Neural progenitor cell (in vitro differentiated cells): Measurements from ENCODE around the gene AMY1A. TPM values are rescaled to one million over a fixed set of nuclear protein-coding genes. Genes with fewer than 3 reads are reported as not detected.
"Not testable (repeated sequence)": the region's sequence is repeated elsewhere in the genome, so short reads cannot be mapped to it uniquely, and the experiment has no call there.

ENCODE experiments used
- DNase-seq: peaks from one replicate; pipeline ENCODE4 v3.0.0-alpha.2; 2016; ENCODE audit warnings: low spot score
- H2AFZ ChIP-seq: fragments of 200-600 bp; sonication (generic); replicated peaks from 2 replicates; pipeline ENCODE4 v1.6.1; 2016; ENCODE audit warnings: antibody characterized with exemption
- H3F3A ChIP-seq: fragments of 200-600 bp; sonication (generic); 2 replicates; pipeline ENCODE4 v1.6.1; 2016; ENCODE audit warnings: antibody characterized with exemption, low read depth
- H3K27ac ChIP-seq: fragments of 200-600 bp; sonication (generic); 2 replicates; pipeline ENCODE4 v1.5.1; 2016; ENCODE audit warnings: mild to moderate bottlenecking
- H3K27me3 ChIP-seq: fragments of 200-600 bp; sonication (generic); 2 replicates; pipeline ENCODE4 v1.6.1; 2016; ENCODE audit warnings: mild to moderate bottlenecking, moderate library complexity
- H3K36me3 ChIP-seq: fragments of 200-600 bp; sonication (generic); 2 replicates; pipeline ENCODE4 v1.5.1; 2016
- H3K4me1 ChIP-seq: fragments of 200-600 bp; sonication (generic); 2 replicates; pipeline ENCODE4 v1.6.1; 2016; ENCODE audit warnings: mixed run types
- H3K4me2 ChIP-seq: fragments of 200-600 bp; sonication (generic); 2 replicates; pipeline ENCODE4 v1.6.1; 2016
- H3K4me3 ChIP-seq: fragments of 200-600 bp; sonication (generic); 2 replicates; pipeline ENCODE4 v1.5.1; 2016
- H3K79me2 ChIP-seq: fragments of 200-600 bp; sonication (generic); 2 replicates; pipeline ENCODE4 v1.6.1; 2016; ENCODE audit warnings: low read depth
- H3K9ac ChIP-seq: fragments of 200-600 bp; sonication (generic); 2 replicates; pipeline ENCODE4 v1.6.1; 2016
- H3K9me3 ChIP-seq: fragments of 200-600 bp; sonication (generic); 2 replicates; pipeline ENCODE4 v1.5.1; 2016; ENCODE audit warnings: low read depth
- H4K20me1 ChIP-seq: fragments of 200-600 bp; sonication (generic); 2 replicates; pipeline ENCODE4 v1.6.1; 2016; ENCODE audit warnings: low read depth
- H3K27ac Mint-ChIP-seq: 3 replicates; pipeline ENCODE4 v1.8.0; 2021; ENCODE audit warnings: mixed read lengths
- H3K27me3 Mint-ChIP-seq: 2 replicates; pipeline ENCODE4 v1.8.0; 2022; ENCODE audit warnings: low read depth, mild to moderate bottlenecking, inconsistent platforms, moderate library complexity, mixed read lengths; ENCODE audit not compliant: insufficient read depth
- H3K36me3 Mint-ChIP-seq: 3 replicates; pipeline ENCODE4 v1.8.0; 2021; ENCODE audit warnings: mixed read lengths
- H3K4me1 Mint-ChIP-seq: 3 replicates; pipeline ENCODE4 v1.8.0; 2021; ENCODE audit warnings: mixed read lengths
- H3K4me3 Mint-ChIP-seq: 3 replicates; pipeline ENCODE4 v1.8.0; 2021; ENCODE audit warnings: mild to moderate bottlenecking, moderate library complexity, mixed read lengths
- H3K9me3 Mint-ChIP-seq: 3 replicates; pipeline ENCODE4 v1.8.0; 2020; ENCODE audit warnings: mixed read lengths
- CTCF ChIP-seq: fragments of 200-600 bp; sonication (generic); IDR thresholded peaks from 2 replicates; pipeline ENCODE4 v1.5.1; 2017; ENCODE audit warnings: antibody characterized with exemption, mild to moderate bottlenecking
- EZH2 ChIP-seq: fragments of 200-600 bp; sonication (generic); IDR thresholded peaks from 2 replicates; pipeline ENCODE4 v1.6.1; 2017; ENCODE audit warnings: antibody characterized with exemption, mild to moderate bottlenecking, moderate library complexity
- EZH2phosphoT487 ChIP-seq: fragments of 200-600 bp; sonication (generic); IDR thresholded peaks from 2 replicates; pipeline ENCODE4 v1.6.1; 2017; ENCODE audit warnings: antibody characterized with exemption
- total RNA-seq: library from RNA; depleted of rRNA; stranded (reverse); fragments of >200 nt; gene quantifications from 2 replicates; pipeline ENCODE4 v1.2.3, GENCODE V29; 2015; ENCODE audit warnings: low replicate concordance

The AMY1A gene
- total RNA-seq, result not detected in 2 replicates

- H3F3A ChIP-seq, H3K36me3 Mint-ChIP-seq, H3K4me3 Mint-ChIP-seq, H3K9ac ChIP-seq, H3K27me3 ChIP-seq, H3K27ac Mint-ChIP-seq, H3K4me3 ChIP-seq, H3K27ac ChIP-seq, H3K9me3 ChIP-seq, H3K4me2 ChIP-seq, H2AFZ ChIP-seq, H3K79me2 ChIP-seq, H3K9me3 Mint-ChIP-seq, H3K27me3 Mint-ChIP-seq, H4K20me1 ChIP-seq, H3K4me1 ChIP-seq, DNase-seq, H3K36me3 ChIP-seq, H3K4me1 Mint-ChIP-seq: not testable (repeated sequence)
These were observed at the start of gene AMY1A for GRCh38 chr1:103655460-103655859. Gene AMY1A, plus strand, starts transcription at chr1:103655760. Its CDS starts 571 bp downstream, at chr1:103656331.

- no peaks in the 10 kb centered on the region for H3F3A ChIP-seq
- no peak overlapping the region for H3K4me2 ChIP-seq
- H4K20me1 ChIP-seq, result no peaks in the 10 kb centered on the region
- Mint-ChIP-seq H3K9me3 (no peaks in the 10 kb centered on the region), H3K4me3 (no peak overlapping the region), H3K27me3 (no peaks in the 10 kb centered on the region), H3K4me1 (no peaks in the 10 kb centered on the region), H3K27ac (no peak overlapping the region), H3K36me3 (no peaks in the 10 kb centered on the region)
- no peak overlapping the region for H3K4me3 ChIP-seq
- DNase-seq, result no peak
- H3K4me1 ChIP-seq, result no peaks in the 10 kb centered on the region
- no peak overlapping the region for H3K9ac ChIP-seq
- no peaks in the 10 kb centered on the region for H3K27me3 ChIP-seq
- H3K27ac ChIP-seq, result no peak overlapping the region
- H3K36me3 ChIP-seq, result no peaks in the 10 kb centered on the region
- TF ChIP-seq EZH2, result no peak
- TF ChIP-seq CTCF, result no peak
- TF ChIP-seq EZH2phosphoT487, result no peak
- H3K79me2 ChIP-seq, result no peaks in the 10 kb centered on the region
- no peak overlapping the region for H2AFZ ChIP-seq
- no peaks in the 10 kb centered on the region for H3K9me3 ChIP-seq
These were observed 39.2 kb upstream of the AMY1A start for GRCh38 chr1:103616362-103616761.

- not testable (repeated sequence) for H3K4me3 Mint-ChIP-seq, H3K4me1 ChIP-seq, H3K27me3 ChIP-seq
These were observed 38.5 kb upstream of the AMY1A start, which contains the start of gene AMY2A for GRCh38 chr1:103616994-103617477. Gene AMY2A, plus strand, starts transcription at chr1:103617427. Its CDS starts 14 bp downstream, at chr1:103617441.

GRCh38 chr1:103627436-103627835 is 28.1 kb upstream of the AMY1A start:
- not testable (repeated sequence) for H3F3A ChIP-seq, H3K9me3 ChIP-seq, H3K36me3 Mint-ChIP-seq, H3K36me3 ChIP-seq, H3K4me2 ChIP-seq, H3K27me3 Mint-ChIP-seq, H3K4me3 Mint-ChIP-seq, H4K20me1 ChIP-seq, H3K9ac ChIP-seq, DNase-seq, H3K4me1 Mint-ChIP-seq, H2AFZ ChIP-seq, H3K9me3 Mint-ChIP-seq, H3K27ac ChIP-seq, H3K4me3 ChIP-seq, H3K4me1 ChIP-seq, H3K27me3 ChIP-seq, H3K27ac Mint-ChIP-seq, H3K79me2 ChIP-seq

More at GRCh38 chr1:103616994-103617477, 38.5 kb upstream of the AMY1A start, which contains the start of gene AMY2A:
- not testable (repeated sequence) for H3F3A ChIP-seq, H3K9ac ChIP-seq, H3K4me2 ChIP-seq, H4K20me1 ChIP-seq, H3K27me3 Mint-ChIP-seq, H3K36me3 Mint-ChIP-seq, H3K36me3 ChIP-seq, H3K4me1 Mint-ChIP-seq, H3K9me3 ChIP-seq, H3K79me2 ChIP-seq, H3K27ac Mint-ChIP-seq, H3K4me3 ChIP-seq, H3K27ac ChIP-seq, H2AFZ ChIP-seq, H3K9me3 Mint-ChIP-seq, DNase-seq

- H2AFZ ChIP-seq, H3K27me3 Mint-ChIP-seq: not testable (repeated sequence)
These were observed 14.4 kb upstream of the AMY1A start for GRCh38 chr1:103641194-103641593.

GRCh38 chr1:103643908-103644307 is 11.7 kb upstream of the AMY1A start:
- H3K27ac Mint-ChIP-seq, H3K9me3 Mint-ChIP-seq, H3K4me1 ChIP-seq, H2AFZ ChIP-seq, H3K9ac ChIP-seq, H3K4me3 ChIP-seq, H3K4me2 ChIP-seq, H3K27me3 ChIP-seq, H4K20me1 ChIP-seq, H3K79me2 ChIP-seq, DNase-seq, H3K27me3 Mint-ChIP-seq, H3K27ac ChIP-seq, H3K4me1 Mint-ChIP-seq, H3F3A ChIP-seq, H3K36me3 Mint-ChIP-seq, H3K36me3 ChIP-seq, H3K4me3 Mint-ChIP-seq, H3K9me3 ChIP-seq: not testable (repeated sequence)

More at GRCh38 chr1:103641194-103641593, 14.4 kb upstream of the AMY1A start:
- not testable (repeated sequence) for H3K36me3 Mint-ChIP-seq, H3K4me1 ChIP-seq, H3K27ac Mint-ChIP-seq, H4K20me1 ChIP-seq, H3K9me3 ChIP-seq, H3K27ac ChIP-seq, H3K4me1 Mint-ChIP-seq, H3K27me3 ChIP-seq, H3K4me3 Mint-ChIP-seq, H3K79me2 ChIP-seq, H3K4me2 ChIP-seq, H3K9me3 Mint-ChIP-seq, H3K9ac ChIP-seq, H3K36me3 ChIP-seq, H3F3A ChIP-seq, H3K4me3 ChIP-seq, DNase-seq

- not testable (repeated sequence) for H2AFZ ChIP-seq, H3K4me2 ChIP-seq, H3K4me3 Mint-ChIP-seq, H4K20me1 ChIP-seq, H3K9me3 ChIP-seq, H3K4me1 Mint-ChIP-seq, H3F3A ChIP-seq, H3K4me1 ChIP-seq, H3K79me2 ChIP-seq, H3K4me3 ChIP-seq, H3K36me3 Mint-ChIP-seq, H3K36me3 ChIP-seq, H3K9me3 Mint-ChIP-seq, H3K27me3 ChIP-seq, DNase-seq, H3K9ac ChIP-seq, H3K27me3 Mint-ChIP-seq, H3K27ac Mint-ChIP-seq, H3K27ac ChIP-seq
These were observed 5.3 kb upstream of the AMY1A start for GRCh38 chr1:103650305-103650704.
